Colonic mucosa (tissue), 4 donors: ENCODE results near the gene MMAA. TPM values are rescaled to one million over a fixed set of nuclear protein-coding genes. Genes with fewer than 3 reads are reported as not detected.

Experiments used
- DNase-seq: peaks from one replicate; pipeline ENCODE4 v3.0.0-alpha.2; 2020
- H3K27ac ChIP-seq: fragments of 200-600 bp; one replicate; pipeline ENCODE4 v1.8.0; 2021
- H3K27me3 ChIP-seq: fragments of 200-600 bp; one replicate; pipeline ENCODE4 v1.8.0; 2021
- H3K36me3 ChIP-seq: fragments of 200-600 bp; one replicate; pipeline ENCODE4 v1.8.0; 2021
- H3K4me1 ChIP-seq: fragments of 200-600 bp; one replicate; pipeline ENCODE4 v1.8.0; 2021; ENCODE audit warnings: mild to moderate bottlenecking
- H3K4me3 ChIP-seq: fragments of 200-600 bp; one replicate; pipeline ENCODE4 v1.8.0; 2021
- H3K9ac ChIP-seq, 2 donors: one replicate each; pipeline ENCODE4 v1.7.0; 2013; ENCODE audit warnings: control low read depth in 2 of 2, low read depth in 2 of 2, low read length in 2 of 2
- H3K9me3 ChIP-seq: fragments of 200-600 bp; one replicate; pipeline ENCODE4 v1.8.0; 2021
- intact Hi-C: fragments of 100-400 bp; cut with DNase I; formaldehyde crosslinking; loops from one replicate; pipeline ENCODE4 v1.14.1; 2022
- total RNA-seq, 2 donors: library from RNA; stranded (reverse); fragmentation: NEBNext Ultra II Directional in 1 of 2; extraction: Animal tissue kit (Norgen Biotek cat#: 25700) in 1 of 2; gene quantifications; one replicate each; pipeline ENCODE4 v1.2.1, GENCODE V29; 2021
- TF ChIP-seq, protein P1 (sequence below): fragments of 200-600 bp; IDR thresholded peaks from one replicate; pipeline ENCODE4 v1.8.0; 2022; ENCODE audit warnings: antibody characterized with exemption, mild to moderate bottlenecking
- donor health status: healthy.
- donor health status: DM: no; HTN: no; CAD: no.
- donor health status: DM: no; HTN: no; CAD: no.

The MMAA gene
- total RNA-seq, 2 donors from 2014 or later, result 18.1 to 20.3 TPM

DNA sequence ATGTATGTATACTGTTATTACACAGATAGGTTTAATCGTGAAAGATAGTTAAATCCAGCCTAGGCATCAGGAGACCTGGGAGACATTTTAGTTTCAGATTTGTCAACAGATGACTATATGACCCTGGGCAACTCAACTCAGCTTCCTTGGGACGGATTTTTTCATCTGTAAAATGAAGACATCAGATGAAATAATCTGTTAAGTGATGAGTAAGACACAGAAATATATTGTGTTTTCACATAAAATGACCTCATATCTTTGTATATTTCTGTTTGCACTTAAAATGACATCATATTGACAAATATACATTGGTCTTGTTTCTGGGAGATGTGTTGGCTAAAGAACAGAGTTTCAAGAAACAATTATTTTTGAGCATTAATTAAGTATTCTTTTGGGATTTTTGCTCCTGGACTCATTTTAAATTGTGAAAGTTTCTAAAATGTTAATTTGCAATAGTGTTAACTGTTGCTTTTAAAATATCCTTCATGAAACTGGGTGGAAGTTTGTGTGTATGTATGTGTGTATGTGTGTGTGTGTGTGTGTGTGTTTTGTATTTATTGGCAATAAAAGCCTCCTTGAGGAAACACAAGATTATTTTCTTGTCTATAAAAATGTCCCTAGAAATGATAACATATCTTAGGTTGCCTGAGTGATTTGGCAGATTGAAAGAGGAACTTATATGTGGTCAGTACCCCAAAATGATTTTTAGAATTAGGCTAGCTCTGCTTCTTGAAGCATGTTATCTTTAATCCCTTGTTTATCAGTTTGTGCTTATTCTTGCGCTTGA lies 29.1 kb upstream of the MMAA start:
- no peak overlapping the region for H3K4me3 ChIP-seq
- intact Hi-C loops, result no loop called here
- no peak overlapping the region for H3K27ac ChIP-seq
- no peak overlapping the region for H3K9ac ChIP-seq
- TF ChIP-seq, protein P1, sequence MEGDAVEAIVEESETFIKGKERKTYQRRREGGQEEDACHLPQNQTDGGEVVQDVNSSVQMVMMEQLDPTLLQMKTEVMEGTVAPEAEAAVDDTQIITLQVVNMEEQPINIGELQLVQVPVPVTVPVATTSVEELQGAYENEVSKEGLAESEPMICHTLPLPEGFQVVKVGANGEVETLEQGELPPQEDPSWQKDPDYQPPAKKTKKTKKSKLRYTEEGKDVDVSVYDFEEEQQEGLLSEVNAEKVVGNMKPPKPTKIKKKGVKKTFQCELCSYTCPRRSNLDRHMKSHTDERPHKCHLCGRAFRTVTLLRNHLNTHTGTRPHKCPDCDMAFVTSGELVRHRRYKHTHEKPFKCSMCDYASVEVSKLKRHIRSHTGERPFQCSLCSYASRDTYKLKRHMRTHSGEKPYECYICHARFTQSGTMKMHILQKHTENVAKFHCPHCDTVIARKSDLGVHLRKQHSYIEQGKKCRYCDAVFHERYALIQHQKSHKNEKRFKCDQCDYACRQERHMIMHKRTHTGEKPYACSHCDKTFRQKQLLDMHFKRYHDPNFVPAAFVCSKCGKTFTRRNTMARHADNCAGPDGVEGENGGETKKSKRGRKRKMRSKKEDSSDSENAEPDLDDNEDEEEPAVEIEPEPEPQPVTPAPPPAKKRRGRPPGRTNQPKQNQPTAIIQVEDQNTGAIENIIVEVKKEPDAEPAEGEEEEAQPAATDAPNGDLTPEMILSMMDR, result no peak
- no peak for DNase-seq
- H3K9me3 ChIP-seq, result no peaks in the 10 kb centered on the region
- no peaks in the 10 kb centered on the region for H3K36me3 ChIP-seq
- no peaks in the 10 kb centered on the region for H3K4me1 ChIP-seq
- H3K27me3 ChIP-seq, result no peaks in the 10 kb centered on the region

DNA sequence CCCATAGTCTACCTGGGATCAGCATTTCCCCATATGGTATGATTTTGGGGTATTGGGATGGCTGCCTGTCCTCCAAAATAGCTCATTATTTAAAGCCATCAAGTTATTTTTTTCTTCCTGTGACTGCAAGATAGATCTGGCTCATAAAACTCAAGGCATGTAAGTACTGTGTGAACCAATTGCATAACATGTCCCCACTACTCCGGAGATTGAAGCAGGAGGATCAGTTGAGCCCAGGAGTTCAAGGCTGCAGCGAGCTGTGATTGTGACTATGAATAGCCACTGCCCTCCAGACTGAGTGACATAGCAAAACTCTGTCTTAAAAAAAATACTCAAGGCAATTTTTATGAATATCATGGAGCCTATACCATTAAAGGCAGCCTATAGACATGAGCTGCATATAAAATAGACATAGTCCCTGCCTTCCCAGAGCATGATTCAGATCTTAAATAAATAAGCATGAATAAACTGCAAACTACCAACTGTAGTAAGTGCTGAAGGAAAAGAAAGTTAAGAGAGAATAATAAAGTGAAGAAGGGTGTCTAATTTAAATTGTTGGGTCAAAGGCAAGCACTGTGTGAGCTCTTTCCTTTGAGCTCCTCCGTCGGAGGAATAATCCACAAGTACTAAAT lies 16.9 kb upstream of the MMAA start:
- intact Hi-C loops, result no loop called here
- Histone ChIP-seq H3K27ac (no peak overlapping the region), H3K36me3 (no peaks in the 10 kb centered on the region), H3K27me3 (no peaks in the 10 kb centered on the region), H3K9me3 (no peaks in the 10 kb centered on the region), H3K4me1 (no peaks in the 10 kb centered on the region), H3K9ac (no peak overlapping the region), H3K4me3 (no peak overlapping the region)
- TF ChIP-seq, protein P1, result no peak
- no peak for DNase-seq

DNA sequence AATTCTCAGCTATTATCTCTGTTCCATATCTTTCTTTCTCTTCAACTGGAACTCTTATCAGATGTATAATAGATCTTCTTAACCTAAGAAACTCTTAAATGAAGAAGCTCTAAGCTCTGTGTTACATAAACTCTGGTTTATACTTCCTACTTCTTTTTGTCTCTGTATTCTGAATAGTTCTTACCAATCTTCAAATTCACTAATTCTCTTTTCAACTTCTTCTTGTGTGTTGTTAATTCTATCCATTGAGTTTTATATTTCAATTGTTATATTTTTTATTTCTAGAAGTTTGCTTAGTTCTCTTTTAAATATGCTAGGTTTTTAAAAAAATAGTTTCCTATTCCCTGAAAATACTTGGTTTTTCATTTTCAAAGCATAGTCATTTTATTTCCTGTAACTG lies 13.2 kb upstream of the MMAA start:
- TF ChIP-seq, protein P1, result no peak
- Histone ChIP-seq H3K36me3 (no peaks in the 10 kb centered on the region), H3K4me3 (no peak overlapping the region), H3K4me1 (no peaks in the 10 kb centered on the region), H3K9ac (no peak overlapping the region), H3K27me3 (no peaks in the 10 kb centered on the region), H3K9me3 (no peaks in the 10 kb centered on the region), H3K27ac (no peak overlapping the region)
- DNase-seq, result no peak
- intact Hi-C loops, result no loop called here

DNA sequence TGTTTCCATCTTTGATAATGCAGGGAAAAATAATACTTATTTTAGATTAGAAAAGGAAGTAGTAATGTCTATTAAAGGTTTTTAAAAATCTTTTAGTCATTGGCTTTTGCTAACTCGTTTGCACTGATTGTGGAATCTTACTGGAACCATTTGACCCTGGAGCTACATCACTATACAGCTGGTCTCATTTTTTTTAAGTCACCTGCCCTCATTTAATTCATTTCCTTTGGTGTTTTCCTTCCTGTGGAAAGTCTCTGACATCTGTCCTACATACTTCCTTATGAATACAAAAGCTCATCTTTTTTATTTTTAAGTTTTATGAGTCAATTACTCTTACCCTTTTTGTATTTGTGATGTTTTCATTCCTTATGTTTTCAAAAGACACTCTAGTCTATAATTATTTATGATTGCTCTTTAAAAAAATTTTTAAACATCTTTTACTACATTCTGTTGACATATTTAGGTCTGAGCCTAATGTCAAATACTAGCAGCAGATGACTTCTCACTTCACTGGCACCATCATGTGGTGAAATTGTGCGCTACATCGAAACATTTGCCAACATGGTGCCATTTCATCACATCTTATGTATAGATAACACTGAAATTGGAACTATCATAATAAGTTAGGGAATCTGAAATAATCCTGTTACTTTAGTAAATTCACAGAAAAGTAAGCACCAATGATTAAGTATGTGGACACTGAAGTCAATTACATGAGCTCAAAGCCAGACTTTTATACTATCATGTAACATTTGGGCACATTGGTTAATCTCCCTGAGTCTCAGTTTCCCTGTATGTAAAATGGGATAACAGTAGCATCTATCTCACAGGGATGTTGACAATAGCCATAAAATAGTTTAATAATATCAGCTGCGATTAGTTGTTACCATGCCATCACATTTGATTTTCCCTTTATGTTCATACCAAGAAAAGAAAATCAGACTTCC lies 9.4 kb upstream of the MMAA start:
- TF ChIP-seq, protein P1, result peak; percentile 63
- H3K36me3 ChIP-seq, result no peaks in the 10 kb centered on the region
- H3K4me3 ChIP-seq, result no peak overlapping the region
- intact Hi-C loops, result loop anchor here (2.0 kb wide), 1 partner anchor 375 kb away; no protein-coding TSS in a partner anchor
- peak; percentile 75 for DNase-seq
- H3K27ac ChIP-seq, result no peak overlapping the region
- no peaks in the 10 kb centered on the region for H3K27me3 ChIP-seq
- H3K9me3 ChIP-seq, result no peaks in the 10 kb centered on the region
- H3K9ac ChIP-seq, result no peak overlapping the region
- H3K4me1 ChIP-seq, result no peaks in the 10 kb centered on the region

DNA sequence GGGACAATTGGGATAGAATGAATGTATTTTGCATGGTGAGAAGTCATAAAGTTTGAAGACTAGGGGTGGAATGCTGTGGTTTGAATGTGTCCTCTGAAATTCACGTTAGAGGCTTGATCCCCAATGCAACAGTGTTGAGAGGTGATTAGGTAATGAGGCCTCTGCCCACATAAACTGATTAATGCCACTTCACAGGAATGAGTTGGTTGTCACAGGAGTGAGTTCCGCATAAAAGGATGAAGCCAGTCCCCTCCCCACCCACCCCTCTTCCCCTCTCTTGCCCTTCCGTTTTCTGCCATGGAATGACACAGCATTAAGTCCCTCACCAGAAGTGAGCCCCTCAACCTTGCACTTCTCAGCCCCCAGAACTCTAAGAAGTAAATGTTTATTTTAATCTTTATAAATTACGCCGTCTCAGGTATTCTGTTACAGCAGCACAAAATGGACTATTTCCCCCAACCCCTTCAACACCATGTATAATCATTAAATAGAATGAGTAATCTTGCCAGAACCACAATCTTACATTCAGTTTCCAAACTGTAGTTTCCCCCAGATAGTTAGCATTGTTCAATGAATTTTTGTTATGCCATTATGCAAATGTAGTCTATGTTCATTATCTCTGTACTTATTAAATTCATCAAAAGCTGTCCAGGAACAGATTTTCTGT lies 5.5 kb upstream of the MMAA start:
- H3K9ac ChIP-seq, result no peak overlapping the region
- peaks cover 5% of the 10 kb centered on the region for H3K4me1 ChIP-seq
- intact Hi-C loops, result no loop called here
- H3K9me3 ChIP-seq, result no peaks in the 10 kb centered on the region
- TF ChIP-seq, protein P1, result no peak
- no peaks in the 10 kb centered on the region for H3K27me3 ChIP-seq
- H3K4me3 ChIP-seq, result no peak overlapping the region
- DNase-seq, result no peak
- H3K36me3 ChIP-seq, result no peaks in the 10 kb centered on the region
- no peak overlapping the region for H3K27ac ChIP-seq
